Loucy (cell line): ENCODE data around the gene HCN1.

ENCODE experiments used
- H2AFZ ChIP-seq: fragments of 200-600 bp; sonication (generic); 2 replicates; pipeline ENCODE4 v1.6.0; 2016; ENCODE audit warnings: antibody characterized with exemption, mild to moderate bottlenecking, low read length, moderate library complexity
- H3F3A ChIP-seq: fragments of 200-600 bp; 2 replicates; pipeline ENCODE4 v1.6.0; 2016; ENCODE audit warnings: antibody characterized with exemption, low read depth, mild to moderate bottlenecking
- H3K27me3 ChIP-seq: fragments of 200-600 bp; sonication (generic); 2 replicates; pipeline ENCODE4 v1.6.1; 2014; ENCODE audit warnings: low read length, mild to moderate bottlenecking; ENCODE audit not compliant: insufficient read depth, poor library complexity, severe bottlenecking
- H3K36me3 ChIP-seq: fragments of 200-600 bp; sonication (generic); 2 replicates; pipeline ENCODE4 v1.6.1; 2016; ENCODE audit warnings: low read length; ENCODE audit not compliant: insufficient read depth
- H3K4me1 ChIP-seq: fragments of 200-600 bp; sonication (generic); 2 replicates; pipeline ENCODE4 v1.5.1; 2014; ENCODE audit warnings: low read length, mild to moderate bottlenecking; ENCODE audit not compliant: insufficient read depth, poor library complexity, severe bottlenecking
- H3K4me2 ChIP-seq: fragments of 200-600 bp; sonication (generic); 2 replicates; pipeline ENCODE4 v1.6.0; 2014; ENCODE audit warnings: antibody characterized with exemption, low read length, low read depth, mild to moderate bottlenecking; ENCODE audit not compliant: poor library complexity, severe bottlenecking
- H3K4me3 ChIP-seq: fragments of 200-600 bp; sonication (generic); 2 replicates; pipeline ENCODE4 v1.5.1; 2014; ENCODE audit warnings: low read length, mild to moderate bottlenecking, mixed read lengths; ENCODE audit not compliant: poor library complexity, severe bottlenecking
- H3K79me2 ChIP-seq: fragments of 200-600 bp; sonication (generic); 2 replicates; pipeline ENCODE4 v1.6.1; 2014; ENCODE audit warnings: low read length; ENCODE audit not compliant: insufficient read depth
- H3K9ac ChIP-seq: fragments of 200-600 bp; sonication (generic); 2 replicates; pipeline ENCODE4 v1.6.0; 2014; ENCODE audit warnings: mild to moderate bottlenecking, low read depth, low read length, moderate library complexity; ENCODE audit not compliant: poor library complexity, severe bottlenecking
- H3K9me2 ChIP-seq: fragments of 200-600 bp; sonication (generic); replicated peaks from 2 replicates; pipeline ENCODE4 v1.6.1; 2016; ENCODE audit warnings: low read depth, low read length, mixed read lengths
- H3K9me3 ChIP-seq: fragments of 200-600 bp; sonication (generic); 2 replicates; pipeline ENCODE4 v1.6.1; 2014; ENCODE audit warnings: mild to moderate bottlenecking, antibody characterized with exemption, low read length, low read depth; ENCODE audit not compliant: insufficient read depth
- H4K20me1 ChIP-seq: fragments of 200-600 bp; sonication (generic); 2 replicates; pipeline ENCODE4 v1.6.0; 2014; ENCODE audit warnings: antibody characterized with exemption, low read length, mild to moderate bottlenecking; ENCODE audit not compliant: insufficient read depth, poor library complexity, severe bottlenecking
- CTCF ChIP-seq: fragments of 200-600 bp; sonication (generic); conservative IDR thresholded peaks from 2 replicates; pipeline ENCODE4 v1.5.1; 2014; ENCODE audit warnings: mild to moderate bottlenecking, antibody characterized with exemption, low read length
- EZH2phosphoT487 ChIP-seq: fragments of 200-600 bp; IDR thresholded peaks from 2 replicates; pipeline ENCODE4 v1.6.1; 2018; ENCODE audit warnings: antibody characterized with exemption, mild to moderate bottlenecking, moderate library complexity, borderline replicate concordance

Gene HCN1

GRCh38 chr5:45684118-45684517 lies 12.1 kb downstream of the HCN1 start:
- no peaks in the 10 kb centered on the region for H3K9me2 ChIP-seq
- no peaks in the 10 kb centered on the region for H3K9me3 ChIP-seq
- H4K20me1 ChIP-seq: no peaks in the 10 kb centered on the region
- H3K4me1 ChIP-seq: no peaks in the 10 kb centered on the region
- no peaks in the 10 kb centered on the region for H3K79me2 ChIP-seq
- no peaks in the 10 kb centered on the region for H3F3A ChIP-seq
- TF ChIP-seq CTCF: no peak
- no peak overlapping the region for H3K4me2 ChIP-seq
- no peak overlapping the region for H3K9ac ChIP-seq
- no peak overlapping the region for H2AFZ ChIP-seq
- no peaks in the 10 kb centered on the region for H3K27me3 ChIP-seq
- H3K36me3 ChIP-seq: no peaks in the 10 kb centered on the region
- no peak overlapping the region for H3K4me3 ChIP-seq

DNA sequence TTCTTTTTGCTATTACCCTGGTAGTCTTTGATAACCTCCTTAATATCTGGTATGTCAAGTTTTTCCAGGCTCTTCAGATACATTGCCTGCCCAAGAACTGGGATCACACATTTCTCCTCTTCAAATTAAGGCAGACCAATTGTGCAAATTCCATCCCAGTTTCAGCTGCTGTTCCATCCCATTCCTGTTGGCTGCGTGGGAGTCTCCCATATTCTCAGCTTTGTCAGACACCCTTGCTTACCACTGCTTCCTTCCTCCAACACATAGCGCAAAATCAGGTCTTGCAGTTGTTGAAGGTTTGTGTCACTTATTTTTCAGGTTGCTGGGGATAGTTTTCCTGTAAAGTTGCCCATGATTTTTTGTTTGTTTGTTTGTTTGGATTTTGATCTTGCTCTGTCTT lies 15.2 kb downstream of the HCN1 start:
- H3K9me3 ChIP-seq: no peaks in the 10 kb centered on the region
- TF ChIP-seq CTCF (no peak), EZH2phosphoT487 (no peak)
- H3K79me2 ChIP-seq: no peaks in the 10 kb centered on the region
- H3K4me2 ChIP-seq: no peak overlapping the region
- H3K27me3 ChIP-seq: no peaks in the 10 kb centered on the region
- no peak overlapping the region for H2AFZ ChIP-seq
- no peak overlapping the region for H3K4me3 ChIP-seq
- no peak overlapping the region for H3K9ac ChIP-seq
- H3F3A ChIP-seq: no peaks in the 10 kb centered on the region
- H3K4me1 ChIP-seq: no peaks in the 10 kb centered on the region
- H3K36me3 ChIP-seq: no peaks in the 10 kb centered on the region
- H4K20me1 ChIP-seq: no peaks in the 10 kb centered on the region
- H3K9me2 ChIP-seq: no peaks in the 10 kb centered on the region

DNA sequence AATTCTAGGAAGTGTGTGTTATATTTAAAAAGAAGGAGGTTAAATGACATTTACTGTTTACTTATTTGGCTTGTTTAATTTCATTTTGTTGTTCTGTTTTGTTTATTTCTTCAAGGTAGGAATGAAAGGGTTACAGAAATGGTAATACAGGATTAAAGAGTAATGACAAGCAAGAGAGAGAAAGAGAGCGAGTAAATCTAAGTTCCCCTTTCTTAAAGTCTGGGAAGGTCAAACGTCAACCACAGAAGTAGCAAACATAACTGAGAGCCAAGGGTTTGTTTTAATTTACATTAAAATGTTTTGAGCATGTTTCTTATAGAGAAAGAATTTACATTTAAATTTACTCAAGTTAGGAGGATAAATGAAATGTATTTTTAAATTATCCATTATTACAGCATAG lies 18.7 kb downstream of the HCN1 start:
- Histone ChIP-seq H3K27me3 (no peaks in the 10 kb centered on the region), H3K4me3 (no peak overlapping the region), H3K4me1 (no peaks in the 10 kb centered on the region), H2AFZ (no peak overlapping the region), H3K9me2 (no peaks in the 10 kb centered on the region), H3K9me3 (no peaks in the 10 kb centered on the region), H3K4me2 (no peak overlapping the region), H3K36me3 (no peaks in the 10 kb centered on the region), H3K9ac (no peak overlapping the region), H4K20me1 (no peaks in the 10 kb centered on the region), H3F3A (no peaks in the 10 kb centered on the region), H3K79me2 (no peaks in the 10 kb centered on the region)
- TF ChIP-seq EZH2phosphoT487: no peak
- no peak for TF ChIP-seq CTCF
